ENCODE data around the gene GCG.

DNA sequence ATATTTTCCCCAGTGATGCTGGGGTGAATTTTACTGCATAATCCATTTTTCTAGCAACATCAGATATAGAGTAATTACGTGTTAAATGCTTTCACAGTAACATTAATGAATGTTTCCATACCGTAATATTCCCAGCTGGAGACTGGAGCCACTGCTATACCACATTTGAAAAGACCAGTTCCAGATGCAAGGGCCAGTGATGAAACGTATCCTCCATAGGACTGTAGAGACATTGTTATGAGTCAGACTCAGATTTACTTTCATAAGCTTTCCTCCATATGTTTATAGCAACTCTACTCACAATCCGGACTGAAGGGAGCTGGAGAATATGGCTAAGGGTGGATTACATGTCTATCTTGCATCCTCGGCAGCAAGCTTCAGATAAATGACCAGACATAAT is 22.7 kb upstream of the GCG start:
- TF ChIP-seq, protein P1, sequence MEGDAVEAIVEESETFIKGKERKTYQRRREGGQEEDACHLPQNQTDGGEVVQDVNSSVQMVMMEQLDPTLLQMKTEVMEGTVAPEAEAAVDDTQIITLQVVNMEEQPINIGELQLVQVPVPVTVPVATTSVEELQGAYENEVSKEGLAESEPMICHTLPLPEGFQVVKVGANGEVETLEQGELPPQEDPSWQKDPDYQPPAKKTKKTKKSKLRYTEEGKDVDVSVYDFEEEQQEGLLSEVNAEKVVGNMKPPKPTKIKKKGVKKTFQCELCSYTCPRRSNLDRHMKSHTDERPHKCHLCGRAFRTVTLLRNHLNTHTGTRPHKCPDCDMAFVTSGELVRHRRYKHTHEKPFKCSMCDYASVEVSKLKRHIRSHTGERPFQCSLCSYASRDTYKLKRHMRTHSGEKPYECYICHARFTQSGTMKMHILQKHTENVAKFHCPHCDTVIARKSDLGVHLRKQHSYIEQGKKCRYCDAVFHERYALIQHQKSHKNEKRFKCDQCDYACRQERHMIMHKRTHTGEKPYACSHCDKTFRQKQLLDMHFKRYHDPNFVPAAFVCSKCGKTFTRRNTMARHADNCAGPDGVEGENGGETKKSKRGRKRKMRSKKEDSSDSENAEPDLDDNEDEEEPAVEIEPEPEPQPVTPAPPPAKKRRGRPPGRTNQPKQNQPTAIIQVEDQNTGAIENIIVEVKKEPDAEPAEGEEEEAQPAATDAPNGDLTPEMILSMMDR (IDR thresholded peaks at IDR 0.05): no peak
- no peak for TF ChIP-seq EZH2 (IDR thresholded peaks at IDR 0.05; ENCODE audit: borderline replicate concordance, insufficient read depth, low read depth, low read length, poor library complexity, severe bottlenecking)

Data from B cell (primary cell).